GM23338 (cell line): ENCODE results near the gene GPR156. TPM values are rescaled to one million over a fixed set of nuclear protein-coding genes. Genes with fewer than 3 reads are reported as not detected.

Experiments used
- ATAC-seq: fragments of 200-7000 bp; cut with Tn5 transposase; 3 replicates; pipeline ENCODE4 v1.9.1; 2020
- DNase-seq: peaks from one replicate; pipeline ENCODE4 v3.0.0-alpha.2; 2015; ENCODE audit warnings: low spot score
- H2AFZ ChIP-seq: fragments of 200-600 bp; sonication (generic); 2 replicates; pipeline ENCODE4 v1.8.0; 2016; ENCODE audit warnings: antibody characterized with exemption, mild to moderate bottlenecking, moderate library complexity
- H3F3A ChIP-seq: fragments of 200-600 bp; sonication (generic); replicated peaks from 2 replicates; pipeline ENCODE4 v1.8.0; 2017; ENCODE audit warnings: antibody characterized with exemption, mixed run types, low read depth
- H3K27ac ChIP-seq: fragments of 200-600 bp; sonication (generic); 2 replicates; pipeline ENCODE4 v1.6.1; 2016; ENCODE audit warnings: low read depth
- H3K27me3 ChIP-seq: fragments of 200-600 bp; sonication (generic); 2 replicates; pipeline ENCODE4 v1.8.0; 2016; ENCODE audit warnings: mild to moderate bottlenecking, mixed run types, moderate library complexity; ENCODE audit not compliant: insufficient read depth
- H3K36me3 ChIP-seq: fragments of 200-600 bp; sonication (generic); 2 replicates; pipeline ENCODE4 v1.8.0; 2016; ENCODE audit warnings: mild to moderate bottlenecking; ENCODE audit not compliant: insufficient read depth
- H3K4me1 ChIP-seq: fragments of 200-600 bp; sonication (generic); 2 replicates; pipeline ENCODE4 v1.8.0; 2016; ENCODE audit warnings: mild to moderate bottlenecking, moderate library complexity; ENCODE audit not compliant: insufficient read depth
- H3K4me2 ChIP-seq: fragments of 200-600 bp; sonication (generic); 2 replicates; pipeline ENCODE4 v1.7.1; 2017; ENCODE audit warnings: mixed run types
- H3K4me3 ChIP-seq: fragments of 200-600 bp; sonication (generic); 2 replicates; pipeline ENCODE4 v1.6.1; 2016; ENCODE audit warnings: mixed run types
- H3K79me2 ChIP-seq: fragments of 200-600 bp; sonication (generic); replicated peaks from 2 replicates; pipeline ENCODE4 v1.8.0; 2017; ENCODE audit warnings: mild to moderate bottlenecking; ENCODE audit not compliant: insufficient read depth
- H3K9me2 ChIP-seq: fragments of 200-600 bp; sonication (generic); 2 replicates; pipeline ENCODE4 v1.8.0; 2017; ENCODE audit not compliant: insufficient read depth
- H4K20me1 ChIP-seq: fragments of 200-600 bp; sonication (generic); replicated peaks from 2 replicates; pipeline ENCODE4 v1.8.0; 2017; ENCODE audit warnings: mild to moderate bottlenecking; ENCODE audit not compliant: insufficient read depth
- H3K27ac Mint-ChIP-seq: 2 replicates; pipeline ENCODE4 v1.8.0; 2020; ENCODE audit warnings: inconsistent platforms, mild to moderate bottlenecking, moderate library complexity, mixed read lengths
- H3K27me3 Mint-ChIP-seq: 3 replicates; pipeline ENCODE4 v1.8.0; 2022; ENCODE audit warnings: low read depth, mild to moderate bottlenecking, moderate library complexity, mixed read lengths, inconsistent platforms; ENCODE audit not compliant: insufficient read depth, poor library complexity
- H3K36me3 Mint-ChIP-seq: 3 replicates; pipeline ENCODE4 v1.8.0; 2021; ENCODE audit warnings: low read depth, mild to moderate bottlenecking, inconsistent platforms, moderate library complexity, mixed read lengths
- H3K4me1 Mint-ChIP-seq: 3 replicates; pipeline ENCODE4 v1.8.0; 2020; ENCODE audit warnings: mild to moderate bottlenecking, inconsistent platforms, mixed read lengths
- H3K4me3 Mint-ChIP-seq: 3 replicates; pipeline ENCODE4 v1.8.0; 2021; ENCODE audit warnings: moderate library complexity, mild to moderate bottlenecking, inconsistent platforms, mixed read lengths
- H3K9me3 Mint-ChIP-seq: 3 replicates; pipeline ENCODE4 v1.8.0; 2020; ENCODE audit warnings: moderate library complexity, mild to moderate bottlenecking, inconsistent platforms, mixed read lengths
- EZH2phosphoT487 ChIP-seq: fragments of 200-600 bp; sonication (generic); IDR thresholded peaks from one replicate; pipeline ENCODE4 v1.8.1; 2018; ENCODE audit warnings: antibody characterized with exemption; ENCODE audit not compliant: unreplicated experiment
- JUNB ChIP-seq: IDR thresholded peaks from one replicate; pipeline ENCODE4 v1.6.1; 2016; ENCODE audit warnings: antibody characterized with exemption; ENCODE audit not compliant: unreplicated experiment
- NANOG ChIP-seq: IDR thresholded peaks from 2 replicates; pipeline ENCODE4 v1.6.1; 2016; ENCODE audit warnings: antibody characterized with exemption, borderline replicate concordance
- ZNF114 ChIP-seq: fragments of 250-450 bp; sonication (Bioruptor Pico); IDR thresholded peaks from 2 replicates; pipeline ENCODE4 v1.5.0; 2020; ENCODE audit warnings: mild to moderate bottlenecking, moderate library complexity
- ZNF462 ChIP-seq: fragments of 250-450 bp; sonication (Bioruptor Pico); IDR thresholded peaks from 2 replicates; pipeline ENCODE4 v1.5.0; 2020; ENCODE audit warnings: mild to moderate bottlenecking, moderate library complexity
- polyA plus RNA-seq: library from polyadenylated mRNA; unstranded; fragments of >200 nt; fragmentation: Nextera tagmentation; extraction: Ambion mirVana; gene quantifications from 2 replicates; pipeline ENCODE4 v1.2.1, GENCODE V29; 2016
- total RNA-seq: library from RNA; depleted of rRNA; stranded (reverse); fragments of >200 nt; shearing (Covaris generic); gene quantifications from 2 replicates; pipeline ENCODE4 v1.2.3, GENCODE V29; 2014
- TF ChIP-seq, protein P1 (sequence below): IDR thresholded peaks from 2 replicates; pipeline ENCODE4 v1.6.1; 2016; ENCODE audit warnings: antibody characterized with exemption
- TF ChIP-seq, protein P2 (sequence below), 2 experiments: fragments of 200-600 bp in 1 of 2; sonication (generic) in 1 of 2; conservative IDR thresholded peaks; 2 replicates each; pipeline versions ENCODE4 v1.5.1 to v1.6.1; 2016 to 2017; ENCODE audit warnings: antibody characterized with exemption in 2 of 2, low read depth in 2 of 2, mild to moderate bottlenecking in 2 of 2, moderate library complexity in 1 of 2

GPR156 gene
- total and polyA plus RNA-seq, 2 experiments from 2014 or later = 0.50 to 2.5 TPM

DNA sequence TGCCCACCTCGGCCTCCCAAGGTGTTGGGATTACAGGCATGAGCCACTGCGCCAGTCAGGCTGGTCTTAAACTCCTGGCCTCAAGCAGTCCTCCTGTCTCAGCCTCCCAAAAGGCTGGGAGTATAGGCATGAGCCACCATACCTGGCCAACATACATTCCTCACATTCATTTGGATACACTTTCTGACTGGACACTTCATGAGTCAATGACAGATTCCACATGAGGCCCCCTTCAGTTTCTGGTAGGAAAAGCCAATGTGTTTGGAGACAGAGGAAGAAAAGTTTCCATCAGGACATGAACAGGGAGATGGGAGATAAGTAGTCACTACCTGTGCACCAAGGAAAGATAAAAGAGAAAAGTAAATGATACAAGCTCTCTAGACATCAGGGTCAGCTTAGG lies 141.3 kb downstream of the GPR156 start:
- Histone ChIP-seq H3F3A (no peaks in the 10 kb centered on the region), H3K4me1 (peaks cover 13% of the 10 kb centered on the region), H3K36me3 (no peaks in the 10 kb centered on the region), H3K27ac (no peak overlapping the region), H4K20me1 (no peaks in the 10 kb centered on the region), H3K9me2 (peaks cover 16% of the 10 kb centered on the region; the same call in 1 of the 2 replicates), H3K79me2 (no peaks in the 10 kb centered on the region), H2AFZ (no peak overlapping the region), H3K27me3 (no peaks in the 10 kb centered on the region), H3K4me2 (no peak overlapping the region), H3K4me3 (no peak overlapping the region)
- no peak for TF ChIP-seq ZNF114
- TF ChIP-seq JUNB = no peak
- no peak for TF ChIP-seq EZH2phosphoT487
- TF ChIP-seq, protein P1, sequence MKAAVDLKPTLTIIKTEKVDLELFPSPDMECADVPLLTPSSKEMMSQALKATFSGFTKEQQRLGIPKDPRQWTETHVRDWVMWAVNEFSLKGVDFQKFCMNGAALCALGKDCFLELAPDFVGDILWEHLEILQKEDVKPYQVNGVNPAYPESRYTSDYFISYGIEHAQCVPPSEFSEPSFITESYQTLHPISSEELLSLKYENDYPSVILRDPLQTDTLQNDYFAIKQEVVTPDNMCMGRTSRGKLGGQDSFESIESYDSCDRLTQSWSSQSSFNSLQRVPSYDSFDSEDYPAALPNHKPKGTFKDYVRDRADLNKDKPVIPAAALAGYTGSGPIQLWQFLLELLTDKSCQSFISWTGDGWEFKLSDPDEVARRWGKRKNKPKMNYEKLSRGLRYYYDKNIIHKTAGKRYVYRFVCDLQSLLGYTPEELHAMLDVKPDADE = no peak
- TF ChIP-seq, protein P2, sequence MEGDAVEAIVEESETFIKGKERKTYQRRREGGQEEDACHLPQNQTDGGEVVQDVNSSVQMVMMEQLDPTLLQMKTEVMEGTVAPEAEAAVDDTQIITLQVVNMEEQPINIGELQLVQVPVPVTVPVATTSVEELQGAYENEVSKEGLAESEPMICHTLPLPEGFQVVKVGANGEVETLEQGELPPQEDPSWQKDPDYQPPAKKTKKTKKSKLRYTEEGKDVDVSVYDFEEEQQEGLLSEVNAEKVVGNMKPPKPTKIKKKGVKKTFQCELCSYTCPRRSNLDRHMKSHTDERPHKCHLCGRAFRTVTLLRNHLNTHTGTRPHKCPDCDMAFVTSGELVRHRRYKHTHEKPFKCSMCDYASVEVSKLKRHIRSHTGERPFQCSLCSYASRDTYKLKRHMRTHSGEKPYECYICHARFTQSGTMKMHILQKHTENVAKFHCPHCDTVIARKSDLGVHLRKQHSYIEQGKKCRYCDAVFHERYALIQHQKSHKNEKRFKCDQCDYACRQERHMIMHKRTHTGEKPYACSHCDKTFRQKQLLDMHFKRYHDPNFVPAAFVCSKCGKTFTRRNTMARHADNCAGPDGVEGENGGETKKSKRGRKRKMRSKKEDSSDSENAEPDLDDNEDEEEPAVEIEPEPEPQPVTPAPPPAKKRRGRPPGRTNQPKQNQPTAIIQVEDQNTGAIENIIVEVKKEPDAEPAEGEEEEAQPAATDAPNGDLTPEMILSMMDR (conservative IDR thresholded peaks at IDR 0.05; ENCODE audit: low read depth in 2 of 2) = no peak
- DNase-seq (no peak), ATAC-seq (no peak)
- Mint-ChIP-seq H3K9me3 (peaks cover 2% of the 10 kb centered on the region; the same call in 1 of the 3 replicates), H3K4me1 (peaks cover 21% of the 10 kb centered on the region), H3K4me3 (no peak overlapping the region), H3K27me3 (no peaks in the 10 kb centered on the region), H3K27ac (no peak overlapping the region), H3K36me3 (no peaks in the 10 kb centered on the region)

DNA sequence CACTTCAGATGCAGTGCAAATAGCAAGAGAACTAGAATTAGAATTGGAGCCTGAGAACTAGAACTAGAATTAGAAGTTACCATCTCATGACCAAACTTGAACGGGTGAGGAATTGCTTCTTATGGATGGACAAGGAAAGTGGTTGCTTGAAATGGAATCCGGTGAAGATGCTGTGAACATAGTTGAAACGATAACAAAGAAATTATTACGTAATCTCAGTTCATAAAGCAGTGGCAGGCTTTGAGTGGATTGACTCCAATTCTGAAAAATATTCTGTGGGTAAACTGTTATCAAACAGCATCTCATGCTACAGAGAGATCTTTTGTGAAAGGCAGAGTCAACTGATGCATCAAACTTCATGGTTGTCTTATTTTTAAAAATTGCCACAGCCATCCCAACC lies 142.8 kb downstream of the GPR156 start:
- TF ChIP-seq NANOG (no peak), ZNF462 (CRISPR knock-in tag) (no peak), JUNB (no peak), ZNF114 (no peak)
- Histone ChIP-seq H2AFZ (no peak overlapping the region), H3K4me3 (no peak overlapping the region), H4K20me1 (no peaks in the 10 kb centered on the region), H3F3A (no peaks in the 10 kb centered on the region), H3K9me2 (peaks cover 16% of the 10 kb centered on the region; the same call in 1 of the 2 replicates), H3K36me3 (no peaks in the 10 kb centered on the region), H3K4me1 (peaks cover 5% of the 10 kb centered on the region; the same call in 1 of the 2 replicates), H3K79me2 (no peaks in the 10 kb centered on the region), H3K27ac (no peak overlapping the region), H3K27me3 (no peaks in the 10 kb centered on the region), H3K4me2 (no peak overlapping the region)
- Mint-ChIP-seq H3K9me3 (peaks cover 2% of the 10 kb centered on the region; the same call in 1 of the 3 replicates), H3K27ac (no peak overlapping the region), H3K36me3 (no peaks in the 10 kb centered on the region), H3K4me3 (no peak overlapping the region), H3K4me1 (peaks cover 11% of the 10 kb centered on the region), H3K27me3 (no peaks in the 10 kb centered on the region)
- ATAC-seq (no peak), DNase-seq (no peak)
